Stimulated activated naive B cell treated with anti-CD40 and anti-IgM and Interleukin-4, amounts not matched to agents 10 μg/mL and 1 μg/mL and 100 μg/mL, for 72 hours (primary cell): Measurements from ENCODE around the gene LSM11.
"Not testable (repeated sequence)": the region's sequence is repeated elsewhere in the genome, so short reads cannot be mapped to it uniquely, and the experiment has no call there.

Experiments used
- ATAC-seq, 2 donors: fragments of 150-1000 bp; cut with Tn5 transposase; replicated peaks; 2 replicates each; pipeline ENCODE4 v1.10.0; 2021; ENCODE audit warnings: moderate library complexity in 1 of 2
- DNase-seq: peaks from one replicate; pipeline ENCODE4 v3.0.0; 2021
- H3K27ac Mint-ChIP-seq: one replicate; pipeline ENCODE4 v1.8.0; 2022; ENCODE audit warnings: mild to moderate bottlenecking, mixed read lengths
- H3K27me3 Mint-ChIP-seq, 2 donors: one replicate each; pipeline ENCODE4 v1.8.0; 2022; ENCODE audit warnings: mixed read lengths in 2 of 2
- H3K36me3 Mint-ChIP-seq, 2 donors: one replicate each; pipeline ENCODE4 v1.8.0; 2022; ENCODE audit warnings: mixed read lengths in 2 of 2, mild to moderate bottlenecking in 1 of 2
- H3K4me1 Mint-ChIP-seq, 2 donors: one replicate each; pipeline ENCODE4 v1.8.0; 2022; ENCODE audit warnings: mixed read lengths in 2 of 2, mild to moderate bottlenecking in 1 of 2
- H3K4me3 Mint-ChIP-seq, 2 donors: one replicate each; pipeline ENCODE4 v1.8.0; 2022; ENCODE audit warnings: mild to moderate bottlenecking in 2 of 2, mixed read lengths in 2 of 2, moderate library complexity in 1 of 2
- H3K9me3 Mint-ChIP-seq, 2 donors: one replicate each; pipeline ENCODE4 v1.8.0; 2022; ENCODE audit warnings: mixed read lengths in 2 of 2, mild to moderate bottlenecking in 1 of 2

LSM11 gene

DNA sequence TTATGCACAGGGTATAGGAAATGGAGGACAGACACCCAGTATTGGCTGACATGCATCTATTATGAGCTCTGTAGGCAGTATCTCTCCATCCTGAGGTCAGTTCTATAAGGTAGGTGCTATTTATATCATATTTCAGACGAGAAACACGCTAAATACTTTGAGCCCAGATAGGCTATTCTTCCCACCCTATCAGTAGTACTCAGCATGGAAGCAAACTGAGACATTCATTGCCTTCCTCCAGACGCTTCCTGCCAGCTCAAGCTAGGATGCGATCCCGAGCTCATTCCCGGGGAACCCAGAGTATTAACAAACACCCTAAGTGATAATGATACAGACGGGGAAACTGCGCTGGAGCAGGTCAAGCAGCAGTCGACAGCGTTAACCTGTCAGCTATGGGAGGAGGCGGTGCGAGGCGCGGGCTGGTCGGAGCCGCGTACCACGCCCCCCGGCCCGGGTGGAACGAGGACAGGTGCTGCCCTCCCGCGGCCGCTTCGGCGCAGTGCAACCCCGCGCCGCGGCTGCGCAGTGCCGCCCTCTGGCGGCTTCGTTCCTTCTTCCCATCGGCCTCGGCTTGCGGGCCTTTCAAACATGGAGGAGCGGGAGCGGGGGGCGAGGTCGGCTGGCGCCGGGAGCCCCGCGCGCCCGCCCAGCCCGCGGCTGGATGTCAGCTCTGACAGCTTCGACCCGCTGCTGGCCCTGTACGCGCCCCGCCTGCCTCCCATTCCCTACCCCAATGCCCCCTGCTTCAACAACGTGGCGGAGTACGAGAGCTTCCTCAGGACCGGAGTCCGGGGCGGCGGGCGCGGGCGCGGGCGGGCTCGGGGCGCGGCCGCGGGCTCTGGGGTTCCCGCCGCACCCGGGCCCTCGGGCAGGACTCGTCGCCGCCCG lies at the start of gene LSM11:
Gene LSM11 (plus strand): TSS at position 550 of the 888 bp plus-strand sequence. CDS start 39 bp downstream, at position 589.
- Mint-ChIP-seq H3K27me3 (no peaks in the 10 kb centered on the region), H3K4me3 (peak within 1 kb of the TSS; percentile 92 to 94), H3K36me3 (peaks cover 5 to 20% of the 10 kb centered on the region in 2 donors)

DNA sequence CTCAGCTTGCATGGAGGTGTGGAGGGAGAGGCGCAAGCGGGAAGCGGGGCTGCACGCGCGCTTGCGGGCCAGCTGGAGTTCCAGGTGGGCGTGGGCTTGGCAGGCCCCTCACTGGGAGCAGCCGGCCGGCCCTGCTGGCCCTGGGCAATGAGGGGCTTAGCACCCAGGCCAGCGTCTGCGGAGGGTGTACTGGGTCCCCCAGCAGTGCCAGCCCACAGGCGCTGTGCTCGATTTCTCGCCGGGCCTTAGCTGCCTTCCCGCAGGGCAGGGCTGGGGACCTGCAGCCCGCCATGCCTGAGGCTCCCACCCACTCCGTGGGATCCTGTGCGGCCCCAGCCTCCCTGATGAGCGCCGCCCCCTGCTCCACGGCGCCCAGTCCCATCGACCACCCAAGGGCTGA lies 49.7 kb upstream of the LSM11 start:
- H3K4me3 Mint-ChIP-seq, H3K4me1 Mint-ChIP-seq, H3K27me3 Mint-ChIP-seq, ATAC-seq, H3K27ac Mint-ChIP-seq, H3K9me3 Mint-ChIP-seq, DNase-seq: not testable (repeated sequence)
- H3K36me3 Mint-ChIP-seq: peaks cover 12% of the 10 kb centered on the region in 2 donors

More for the DNA sequence above, at the start of gene LSM11:
- ATAC-seq (peak; percentile 81 to 86), DNase-seq (peak; percentile 87)
- peak within 1 kb of the TSS; percentile 95 for H3K27ac Mint-ChIP-seq
- no peaks in the 10 kb centered on the region for H3K9me3 Mint-ChIP-seq
- peaks cover 30 to 38% of the 10 kb centered on the region in 2 donors for H3K4me1 Mint-ChIP-seq

- DNase-seq, H3K27ac Mint-ChIP-seq, H3K27me3 Mint-ChIP-seq, H3K4me3 Mint-ChIP-seq, ATAC-seq, H3K9me3 Mint-ChIP-seq, H3K4me1 Mint-ChIP-seq: not testable (repeated sequence)
- H3K36me3 Mint-ChIP-seq: peaks cover 15 to 18% of the 10 kb centered on the region in 2 donors
Observed at GRCh38 chr5:157696154-157696553, 47.4 kb upstream of the LSM11 start.

DNA sequence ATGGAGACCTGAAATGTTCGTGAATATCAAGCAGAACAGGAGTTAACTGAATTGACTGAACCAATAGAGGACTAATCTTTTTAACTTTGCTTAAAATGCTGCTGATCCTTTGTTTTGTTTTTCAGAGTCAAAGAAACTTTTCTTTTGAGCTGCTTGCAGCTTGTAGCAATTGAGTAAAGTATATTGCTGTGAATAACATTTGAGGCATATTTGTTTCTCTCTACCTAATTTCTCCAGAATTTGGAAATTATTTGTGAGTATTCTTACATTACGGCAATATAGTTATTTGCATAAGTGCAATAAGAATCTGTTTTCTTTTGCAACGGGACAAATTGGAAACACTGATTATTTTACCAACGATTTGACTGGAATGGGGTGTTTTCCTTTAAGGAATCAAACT lies 44.8 kb upstream of the LSM11 start:
- H3K36me3 Mint-ChIP-seq: peaks cover 9 to 13% of the 10 kb centered on the region in 2 donors
- not testable (repeated sequence) for H3K27ac Mint-ChIP-seq, H3K4me3 Mint-ChIP-seq, H3K9me3 Mint-ChIP-seq, DNase-seq, H3K27me3 Mint-ChIP-seq, H3K4me1 Mint-ChIP-seq, ATAC-seq

GRCh38 chr5:157703736-157704135 lies 39.8 kb upstream of the LSM11 start:
- Mint-ChIP-seq H3K4me3 (no peak overlapping the region), H3K36me3 (peaks cover 5 to 8% of the 10 kb centered on the region in 2 donors), H3K9me3 (peaks cover 0 to 3% of the 10 kb centered on the region in 2 donors), H3K4me1 (no peaks in the 10 kb centered on the region), H3K27me3 (no peaks in the 10 kb centered on the region), H3K27ac (no peak overlapping the region)
- no peak for DNase-seq
- ATAC-seq: no peak

GRCh38 chr5:157708866-157709265 lies 34.6 kb upstream of the LSM11 start:
- no peak for DNase-seq
- no peaks in the 10 kb centered on the region for H3K27me3 Mint-ChIP-seq
- no peaks in the 10 kb centered on the region for H3K9me3 Mint-ChIP-seq
- H3K4me1 Mint-ChIP-seq: peaks cover 0 to 2% of the 10 kb centered on the region in 2 donors
- no peak for ATAC-seq
- no peak overlapping the region for H3K4me3 Mint-ChIP-seq
- H3K27ac Mint-ChIP-seq: no peak overlapping the region
- peaks cover 0 to 4% of the 10 kb centered on the region in 2 donors for H3K36me3 Mint-ChIP-seq

DNA sequence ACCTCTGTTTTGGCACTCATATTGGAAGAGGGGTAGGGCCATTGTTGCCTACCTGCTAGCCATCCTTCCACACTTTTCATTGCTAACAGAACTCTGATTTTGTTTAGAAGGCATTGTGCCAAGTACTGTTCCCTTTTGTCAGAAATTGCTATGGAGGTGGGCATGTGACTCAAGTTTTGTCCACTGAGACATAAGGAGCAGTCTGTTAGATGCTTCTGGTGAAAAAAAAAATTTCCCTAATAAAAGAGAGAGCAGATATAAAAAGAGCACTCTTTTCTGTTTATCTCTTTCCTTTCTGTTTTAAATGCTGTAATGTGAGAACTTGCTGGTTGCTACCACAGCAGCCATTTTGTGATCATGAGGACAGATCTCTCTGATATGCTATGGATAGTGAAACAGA lies 34.2 kb upstream of the LSM11 start:
- Mint-ChIP-seq H3K36me3 (peaks cover 0 to 8% of the 10 kb centered on the region in 2 donors), H3K4me1 (peaks cover 0 to 3% of the 10 kb centered on the region in 2 donors), H3K9me3 (no peaks in the 10 kb centered on the region), H3K27me3 (no peaks in the 10 kb centered on the region), H3K4me3 (no peak overlapping the region), H3K27ac (no peak overlapping the region)
- no peak for ATAC-seq
- no peak for DNase-seq

DNA sequence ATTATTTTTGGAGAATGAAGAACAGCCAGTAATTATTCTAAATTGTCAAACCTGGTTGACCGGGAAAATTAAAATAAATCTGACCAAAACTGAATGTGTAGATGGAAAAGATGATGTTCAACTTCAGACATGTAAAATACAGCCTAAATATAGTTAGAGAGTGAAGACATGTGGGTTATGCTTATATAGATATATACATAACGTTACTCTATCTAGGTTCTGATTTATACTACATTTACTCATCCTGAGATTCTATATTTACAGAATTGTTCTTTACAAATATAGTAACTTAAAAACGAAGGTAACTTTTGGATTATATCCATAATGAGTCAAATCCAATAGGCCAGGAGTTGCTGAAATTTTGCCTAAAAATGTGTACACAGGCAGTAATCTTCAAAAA lies 33.1 kb upstream of the LSM11 start:
- H3K27me3 Mint-ChIP-seq: no peaks in the 10 kb centered on the region
- no peak overlapping the region for H3K27ac Mint-ChIP-seq
- no peak for ATAC-seq
- DNase-seq: no peak
- no peak overlapping the region for H3K4me3 Mint-ChIP-seq
- no peaks in the 10 kb centered on the region for H3K9me3 Mint-ChIP-seq
- peaks cover 0 to 8% of the 10 kb centered on the region in 2 donors for H3K36me3 Mint-ChIP-seq
- H3K4me1 Mint-ChIP-seq: peaks cover 0 to 5% of the 10 kb centered on the region in 2 donors

DNA sequence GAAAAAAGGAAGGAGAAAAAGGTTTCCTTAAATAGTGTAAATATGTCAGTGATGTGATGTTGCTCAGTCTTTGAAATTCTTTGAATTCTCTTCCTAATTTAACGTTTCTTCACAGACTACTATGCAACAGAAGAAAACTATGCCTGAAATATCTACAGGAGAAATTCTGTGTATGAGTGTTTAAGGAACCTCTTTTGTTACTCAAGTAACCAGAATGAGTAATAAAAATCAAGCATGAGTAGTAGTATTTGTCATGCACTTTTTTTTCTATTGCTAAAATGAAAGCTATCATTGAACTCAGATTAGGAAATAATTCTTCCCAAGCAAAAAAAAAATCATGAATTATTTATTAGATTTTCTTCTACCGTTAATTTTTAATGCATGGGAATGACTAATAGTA lies 32.6 kb upstream of the LSM11 start:
- Mint-ChIP-seq H3K4me3 (no peak overlapping the region), H3K4me1 (peaks cover 0 to 5% of the 10 kb centered on the region in 2 donors), H3K9me3 (no peaks in the 10 kb centered on the region), H3K27ac (no peak overlapping the region), H3K36me3 (peaks cover 0 to 8% of the 10 kb centered on the region in 2 donors), H3K27me3 (no peaks in the 10 kb centered on the region)
- DNase-seq (no peak), ATAC-seq (peak in 1 of 2 donors; percentile 61)

GRCh38 chr5:157713830-157714595 lies 29.5 kb upstream of the LSM11 start:
- ATAC-seq (no peak), DNase-seq (no peak)
- no peak overlapping the region for H3K4me3 Mint-ChIP-seq
- no peak overlapping the region for H3K27ac Mint-ChIP-seq
- H3K27me3 Mint-ChIP-seq: no peaks in the 10 kb centered on the region
- H3K9me3 Mint-ChIP-seq: no peaks in the 10 kb centered on the region
- H3K4me1 Mint-ChIP-seq: peaks cover 13 to 16% of the 10 kb centered on the region in 2 donors
- peaks cover 3 to 11% of the 10 kb centered on the region in 2 donors for H3K36me3 Mint-ChIP-seq

- no peaks in the 10 kb centered on the region for H3K9me3 Mint-ChIP-seq
- H3K27me3 Mint-ChIP-seq: no peaks in the 10 kb centered on the region
- ATAC-seq: no peak
- peaks cover 13 to 16% of the 10 kb centered on the region in 2 donors for H3K4me1 Mint-ChIP-seq
- DNase-seq: no peak
- peaks cover 3 to 11% of the 10 kb centered on the region in 2 donors for H3K36me3 Mint-ChIP-seq
- H3K27ac Mint-ChIP-seq: no peak overlapping the region
- no peak overlapping the region for H3K4me3 Mint-ChIP-seq
Observed at GRCh38 chr5:157714596-157714864, 29.0 kb upstream of the LSM11 start.

GRCh38 chr5:157718519-157718918 lies 25.0 kb upstream of the LSM11 start:
- DNase-seq (no peak), ATAC-seq (peak; percentile 83 to 89)
- Mint-ChIP-seq H3K27me3 (no peaks in the 10 kb centered on the region), H3K36me3 (peaks cover 9 to 19% of the 10 kb centered on the region in 2 donors), H3K4me1 (peaks cover 15 to 16% of the 10 kb centered on the region in 2 donors), H3K27ac (peak overlapping the region; percentile 65), H3K9me3 (peaks cover 0 to 3% of the 10 kb centered on the region in 2 donors), H3K4me3 (no peak overlapping the region)

- no peak for DNase-seq
- no peak for ATAC-seq
- Mint-ChIP-seq H3K9me3 (peaks cover 0 to 3% of the 10 kb centered on the region in 2 donors), H3K27ac (no peak overlapping the region), H3K4me1 (peaks cover 15 to 23% of the 10 kb centered on the region in 2 donors), H3K27me3 (no peaks in the 10 kb centered on the region), H3K36me3 (peaks cover 9 to 12% of the 10 kb centered on the region in 2 donors), H3K4me3 (no peak overlapping the region)
Observed at GRCh38 chr5:157719245-157719644, 24.3 kb upstream of the LSM11 start.

- H3K27ac Mint-ChIP-seq: no peak overlapping the region
- peaks cover 0 to 8% of the 10 kb centered on the region in 2 donors for H3K9me3 Mint-ChIP-seq
- DNase-seq (no peak), ATAC-seq (no peak)
- H3K4me3 Mint-ChIP-seq: no peak overlapping the region
- H3K4me1 Mint-ChIP-seq: peaks cover 22 to 35% of the 10 kb centered on the region in 2 donors
- H3K27me3 Mint-ChIP-seq: no peaks in the 10 kb centered on the region
- H3K36me3 Mint-ChIP-seq: peaks cover 12 to 22% of the 10 kb centered on the region in 2 donors
Observed at GRCh38 chr5:157721159-157721558, 22.4 kb upstream of the LSM11 start.
